Activated naive CD4-positive, alpha-beta T cell treated with Interleukin-2 at 50 U/mL for 16 hours (primary cell): ENCODE measurements around the gene SEMA5B.
A peak's percentile ranks its signal among the peaks of the same experiment; 100 is the strongest.

Experiments used
- DNase-seq: peaks from one replicate; pipeline ENCODE4 v3.0.0-alpha.2; 2020

Gene SEMA5B

GRCh38 chr3:123054109-123054778 is 26.7 kb upstream of the SEMA5B start:
- DNase-seq = no peak

GRCh38 chr3:123053107-123053506 is 25.5 kb upstream of the SEMA5B start:
- no peak for DNase-seq

DNA sequence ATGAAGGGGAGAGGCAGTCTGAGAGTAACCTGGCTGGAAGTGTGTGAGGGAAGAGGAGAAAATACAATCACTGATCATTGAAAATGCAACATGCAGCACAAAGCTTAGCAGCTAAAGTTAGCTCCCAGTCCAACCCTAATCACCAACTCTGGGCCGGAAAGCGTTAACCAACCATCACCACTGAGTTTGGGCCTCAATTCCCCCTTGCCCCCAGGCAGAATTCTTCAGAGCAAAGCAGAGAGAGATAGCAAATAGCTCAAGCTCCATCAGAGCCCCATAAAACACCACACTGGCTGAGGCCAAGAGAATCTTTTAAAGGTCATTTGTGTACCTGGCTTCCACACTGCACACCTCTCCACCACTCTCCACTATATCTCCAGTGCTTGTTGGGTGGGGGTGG is 23.1 kb upstream of the SEMA5B start:
- DNase-seq = no peak

GRCh38 chr3:123048480-123049237 is 21.1 kb upstream of the SEMA5B start:
- no peak for DNase-seq

GRCh38 chr3:123047062-123047319 is 19.4 kb upstream of the SEMA5B start:
- DNase-seq = no peak

DNA sequence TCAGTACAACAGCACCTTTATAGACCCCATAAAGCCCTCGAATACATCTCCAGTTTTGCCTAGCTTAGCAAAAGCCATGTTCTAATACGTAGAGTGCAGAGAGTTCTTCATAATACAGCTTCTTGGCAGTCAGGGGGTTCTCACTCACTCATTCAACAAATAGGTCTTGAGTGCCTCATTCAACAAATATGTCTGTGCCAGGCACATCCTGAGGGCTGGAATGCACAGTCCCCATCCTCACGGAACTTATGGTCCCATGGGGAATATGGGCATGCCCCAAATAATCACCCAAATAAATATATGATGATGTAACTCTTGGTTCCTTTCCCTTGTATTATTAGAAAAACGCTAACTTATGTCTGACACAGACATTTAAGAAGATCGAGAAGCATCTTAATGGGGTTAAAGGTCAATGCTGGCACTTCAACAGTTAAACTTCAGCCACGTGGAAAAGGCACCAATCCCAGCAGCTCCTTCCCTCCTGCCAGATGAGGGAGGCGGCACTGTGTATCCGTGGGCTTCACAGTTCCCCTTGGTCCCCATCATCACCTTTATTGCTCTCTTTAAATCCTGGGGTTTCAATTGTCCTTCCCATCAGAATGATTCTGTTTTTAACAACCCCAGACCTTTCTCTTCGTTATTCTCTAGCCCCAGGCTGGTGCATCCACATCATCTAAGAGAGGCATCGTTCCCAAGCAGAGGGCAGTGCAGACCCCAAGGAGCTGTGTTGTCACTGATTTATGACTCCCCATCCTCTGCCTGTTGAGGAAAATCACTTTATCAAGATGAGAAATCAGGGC is 18.9 kb upstream of the SEMA5B start:
- DNase-seq = no peak

- DNase-seq = no peak
Observed at GRCh38 chr3:123044981-123045763, 17.6 kb upstream of the SEMA5B start.

DNA sequence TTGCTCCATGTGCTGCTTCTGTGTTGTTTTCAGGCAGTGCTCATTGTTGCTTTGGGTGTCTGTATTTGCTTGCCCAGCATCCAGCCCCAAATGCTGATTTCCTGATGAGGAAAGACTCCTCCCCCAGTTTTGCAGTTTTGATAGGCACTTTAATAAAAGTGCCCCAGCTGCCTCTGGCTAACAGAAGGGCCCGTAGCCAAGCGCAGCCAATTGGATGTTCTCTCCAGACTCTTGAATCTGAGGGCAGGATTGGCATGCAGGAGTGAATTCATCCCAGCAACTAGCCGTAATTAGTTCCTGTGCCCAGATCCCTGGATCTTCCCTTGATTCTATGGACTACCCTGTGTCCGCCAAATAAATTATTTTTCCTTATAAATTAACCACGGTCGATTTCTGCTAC is 14.8 kb upstream of the SEMA5B start:
- DNase-seq = no peak

- DNase-seq = no peak
Observed at GRCh38 chr3:123039178-123039577, 11.6 kb upstream of the SEMA5B start.

GRCh38 chr3:123038751-123039150 is 11.2 kb upstream of the SEMA5B start:
- DNase-seq = no peak

GRCh38 chr3:123037015-123037375 is 9.4 kb upstream of the SEMA5B start:
- no peak for DNase-seq

DNA sequence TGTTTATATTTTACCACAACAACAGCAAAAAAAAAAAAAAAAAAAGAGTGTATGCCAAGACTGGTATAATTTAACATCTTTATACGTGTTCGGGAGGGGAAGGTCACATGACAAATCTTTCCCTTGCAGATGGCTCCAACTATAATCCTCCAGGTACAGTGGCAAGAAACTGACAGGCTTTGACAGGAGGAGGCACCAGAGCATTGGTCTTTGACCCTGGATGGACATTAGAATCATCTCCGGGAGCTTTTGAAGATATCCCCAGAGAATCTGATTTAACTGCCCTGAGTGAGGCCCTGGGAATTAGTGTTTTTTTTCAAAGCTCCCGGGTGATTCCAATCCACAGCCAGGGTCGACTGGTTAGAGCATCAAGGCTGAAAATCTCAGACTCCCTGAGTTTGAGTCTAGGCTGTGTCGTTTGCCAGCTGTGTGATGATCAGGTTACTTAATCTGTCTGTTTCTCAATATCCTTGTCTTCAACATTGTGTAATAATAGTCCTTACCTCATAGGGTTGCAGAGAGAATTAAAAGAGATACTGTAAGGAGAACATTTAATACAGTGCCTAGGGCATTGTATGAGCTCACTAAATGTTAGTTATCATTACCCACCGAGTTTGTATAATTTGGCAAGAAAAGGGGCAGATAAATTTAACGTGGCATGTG is 8.9 kb upstream of the SEMA5B start:
- no peak for DNase-seq

DNA sequence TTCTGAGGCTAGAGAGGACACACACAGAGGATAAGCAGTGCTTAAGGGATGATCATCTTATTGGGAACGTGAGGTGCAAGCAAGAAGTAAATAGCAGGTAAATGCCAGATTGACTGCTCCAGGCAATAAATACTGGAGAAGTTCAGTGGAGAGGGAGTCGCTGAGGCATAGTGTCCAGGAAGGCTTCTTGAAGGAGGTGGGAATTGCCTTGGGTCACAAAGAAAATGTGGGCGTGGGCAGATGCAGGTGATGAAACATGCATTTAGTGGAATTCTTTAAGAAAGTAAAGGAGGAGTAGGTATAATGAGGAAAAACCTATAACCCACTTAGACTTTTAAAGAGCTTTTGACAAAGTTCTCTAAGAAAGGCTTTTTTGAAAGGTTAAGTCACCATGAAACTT is 7.4 kb upstream of the SEMA5B start:
- no peak for DNase-seq

- no peak for DNase-seq
Observed at GRCh38 chr3:123034120-123034519, 6.6 kb upstream of the SEMA5B start.

- DNase-seq = no peak
Observed at GRCh38 chr3:123032057-123032456, 4.5 kb upstream of the SEMA5B start.

- no peak for DNase-seq
Observed at GRCh38 chr3:123031051-123031450, 3.5 kb upstream of the SEMA5B start.

DNA sequence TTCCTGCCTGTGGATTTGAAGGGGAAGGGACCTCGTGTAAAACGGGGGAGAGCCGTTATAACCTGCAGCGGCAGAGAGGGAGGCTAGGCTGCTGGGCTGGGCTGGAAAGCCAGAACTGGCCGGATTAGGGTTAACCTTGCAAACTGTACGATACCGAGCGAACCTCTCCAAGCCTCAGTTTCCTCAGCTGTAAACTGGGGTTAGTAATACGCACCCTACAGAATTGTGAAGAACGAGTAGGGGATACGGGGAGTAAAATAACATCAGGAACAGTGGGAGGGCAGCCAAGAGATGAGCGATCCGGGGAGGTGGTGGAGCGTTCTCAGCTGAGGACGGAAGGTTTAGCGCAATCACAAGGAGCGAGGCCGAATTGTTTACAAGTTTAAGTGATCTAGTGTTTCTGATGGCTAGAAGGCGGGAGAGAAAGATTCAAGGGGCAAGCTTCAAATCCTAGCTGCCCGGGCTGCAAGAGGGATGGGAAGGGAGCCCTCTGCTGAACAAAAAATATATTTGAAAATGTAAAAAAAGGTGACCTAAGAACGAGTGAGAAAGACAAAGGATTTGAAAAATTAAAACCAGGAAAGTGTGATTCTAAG is 768 bp upstream of the SEMA5B start:
- peak; percentile 8 for DNase-seq

DNA sequence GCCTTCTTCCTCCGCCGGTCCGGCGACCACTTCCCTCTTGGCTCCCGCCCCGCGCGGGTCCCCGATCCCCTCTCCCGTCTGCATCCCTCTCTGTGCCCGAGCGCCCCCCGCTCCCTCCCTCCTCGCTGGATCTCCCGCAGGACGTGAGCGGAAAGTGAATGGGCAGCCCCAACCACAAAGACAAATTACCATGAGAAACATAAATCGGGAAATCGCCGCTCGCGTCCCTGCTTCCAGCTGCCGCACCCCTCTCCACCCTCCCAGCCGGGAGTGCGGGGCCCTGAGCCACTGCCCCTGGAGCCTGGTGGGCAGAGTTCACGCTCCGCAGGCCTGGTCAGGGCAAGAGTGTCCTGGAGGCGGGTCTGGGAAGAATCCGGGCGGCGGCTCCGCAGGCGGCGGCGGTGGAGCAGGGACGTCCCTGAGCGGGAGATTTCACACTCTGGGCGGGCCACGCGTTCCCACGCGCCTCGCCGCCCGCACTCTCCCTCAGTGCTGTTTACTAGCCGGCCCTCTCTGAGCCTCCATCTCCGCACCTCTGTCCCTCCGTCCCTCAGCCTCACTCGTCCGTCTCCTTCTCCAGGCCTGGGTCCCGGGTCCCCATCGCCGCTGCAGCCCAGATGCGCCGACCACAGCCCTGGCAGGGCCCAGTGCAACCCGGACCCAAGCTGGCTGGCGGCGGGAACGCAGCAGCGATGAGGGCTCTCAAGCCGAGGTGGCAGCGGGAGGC is 835 bp downstream of the SEMA5B start:
- DNase-seq = peak; percentile 7

- no peak for DNase-seq
Observed at GRCh38 chr3:123025642-123026521, 1.7 kb downstream of the SEMA5B start.

DNA sequence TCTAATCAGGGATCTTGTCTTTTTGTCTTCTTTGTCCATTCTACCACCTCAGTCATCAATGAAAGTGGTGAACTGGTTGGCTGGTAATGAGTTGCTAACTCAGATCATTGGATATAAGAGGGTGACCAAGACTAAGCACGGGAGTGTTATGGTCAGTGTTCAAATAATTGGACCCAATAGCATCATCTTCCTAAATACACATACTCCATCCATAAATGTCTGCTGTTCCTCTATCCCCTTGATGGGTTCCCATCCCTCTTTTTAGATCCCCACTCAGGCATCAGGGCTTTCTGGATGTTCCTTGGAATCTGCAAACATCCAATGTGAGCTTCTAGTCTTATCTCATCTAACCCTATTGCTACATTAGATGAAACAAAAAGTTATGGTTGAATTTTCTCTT is 3.5 kb downstream of the SEMA5B start:
- no peak for DNase-seq
